ENCODE measurements around the gene PEX26.

DNA sequence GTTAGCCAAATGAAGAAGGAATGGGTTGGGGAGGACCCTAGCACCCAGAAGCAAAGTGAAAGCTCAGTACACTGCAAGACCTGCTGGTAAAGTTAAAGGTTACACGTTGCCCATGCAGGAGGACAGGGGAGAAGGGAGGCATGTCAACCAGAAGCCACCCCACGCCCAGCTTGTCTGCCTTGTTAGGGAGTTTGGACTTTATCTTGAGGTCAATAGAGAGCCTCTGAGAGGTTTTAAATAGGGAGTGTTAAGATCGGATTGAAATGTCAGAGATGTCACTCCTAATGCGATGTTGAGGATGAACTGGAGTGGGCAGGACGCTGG is 18.7 kb upstream of the PEX26 start:
- TF ChIP-seq, protein P1, sequence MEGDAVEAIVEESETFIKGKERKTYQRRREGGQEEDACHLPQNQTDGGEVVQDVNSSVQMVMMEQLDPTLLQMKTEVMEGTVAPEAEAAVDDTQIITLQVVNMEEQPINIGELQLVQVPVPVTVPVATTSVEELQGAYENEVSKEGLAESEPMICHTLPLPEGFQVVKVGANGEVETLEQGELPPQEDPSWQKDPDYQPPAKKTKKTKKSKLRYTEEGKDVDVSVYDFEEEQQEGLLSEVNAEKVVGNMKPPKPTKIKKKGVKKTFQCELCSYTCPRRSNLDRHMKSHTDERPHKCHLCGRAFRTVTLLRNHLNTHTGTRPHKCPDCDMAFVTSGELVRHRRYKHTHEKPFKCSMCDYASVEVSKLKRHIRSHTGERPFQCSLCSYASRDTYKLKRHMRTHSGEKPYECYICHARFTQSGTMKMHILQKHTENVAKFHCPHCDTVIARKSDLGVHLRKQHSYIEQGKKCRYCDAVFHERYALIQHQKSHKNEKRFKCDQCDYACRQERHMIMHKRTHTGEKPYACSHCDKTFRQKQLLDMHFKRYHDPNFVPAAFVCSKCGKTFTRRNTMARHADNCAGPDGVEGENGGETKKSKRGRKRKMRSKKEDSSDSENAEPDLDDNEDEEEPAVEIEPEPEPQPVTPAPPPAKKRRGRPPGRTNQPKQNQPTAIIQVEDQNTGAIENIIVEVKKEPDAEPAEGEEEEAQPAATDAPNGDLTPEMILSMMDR (IDR thresholded peaks at IDR 0.05; ENCODE audit: low read depth, low read length, missing input control): no peak
- TF ChIP-seq YY1 (IDR thresholded peaks at IDR 0.05) (no peak), RAD21 (IDR thresholded peaks at IDR 0.05) (no peak), JUND (IDR thresholded peaks at IDR 0.05) (no peak), TAF1 (conservative IDR thresholded peaks at IDR 0.05) (no peak)
- TF ChIP-seq, protein P2, sequence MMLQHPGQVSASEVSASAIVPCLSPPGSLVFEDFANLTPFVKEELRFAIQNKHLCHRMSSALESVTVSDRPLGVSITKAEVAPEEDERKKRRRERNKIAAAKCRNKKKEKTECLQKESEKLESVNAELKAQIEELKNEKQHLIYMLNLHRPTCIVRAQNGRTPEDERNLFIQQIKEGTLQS (IDR thresholded peaks at IDR 0.05): no peak
- TF ChIP-seq, protein P3, sequence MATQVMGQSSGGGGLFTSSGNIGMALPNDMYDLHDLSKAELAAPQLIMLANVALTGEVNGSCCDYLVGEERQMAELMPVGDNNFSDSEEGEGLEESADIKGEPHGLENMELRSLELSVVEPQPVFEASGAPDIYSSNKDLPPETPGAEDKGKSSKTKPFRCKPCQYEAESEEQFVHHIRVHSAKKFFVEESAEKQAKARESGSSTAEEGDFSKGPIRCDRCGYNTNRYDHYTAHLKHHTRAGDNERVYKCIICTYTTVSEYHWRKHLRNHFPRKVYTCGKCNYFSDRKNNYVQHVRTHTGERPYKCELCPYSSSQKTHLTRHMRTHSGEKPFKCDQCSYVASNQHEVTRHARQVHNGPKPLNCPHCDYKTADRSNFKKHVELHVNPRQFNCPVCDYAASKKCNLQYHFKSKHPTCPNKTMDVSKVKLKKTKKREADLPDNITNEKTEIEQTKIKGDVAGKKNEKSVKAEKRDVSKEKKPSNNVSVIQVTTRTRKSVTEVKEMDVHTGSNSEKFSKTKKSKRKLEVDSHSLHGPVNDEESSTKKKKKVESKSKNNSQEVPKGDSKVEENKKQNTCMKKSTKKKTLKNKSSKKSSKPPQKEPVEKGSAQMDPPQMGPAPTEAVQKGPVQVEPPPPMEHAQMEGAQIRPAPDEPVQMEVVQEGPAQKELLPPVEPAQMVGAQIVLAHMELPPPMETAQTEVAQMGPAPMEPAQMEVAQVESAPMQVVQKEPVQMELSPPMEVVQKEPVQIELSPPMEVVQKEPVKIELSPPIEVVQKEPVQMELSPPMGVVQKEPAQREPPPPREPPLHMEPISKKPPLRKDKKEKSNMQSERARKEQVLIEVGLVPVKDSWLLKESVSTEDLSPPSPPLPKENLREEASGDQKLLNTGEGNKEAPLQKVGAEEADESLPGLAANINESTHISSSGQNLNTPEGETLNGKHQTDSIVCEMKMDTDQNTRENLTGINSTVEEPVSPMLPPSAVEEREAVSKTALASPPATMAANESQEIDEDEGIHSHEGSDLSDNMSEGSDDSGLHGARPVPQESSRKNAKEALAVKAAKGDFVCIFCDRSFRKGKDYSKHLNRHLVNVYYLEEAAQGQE (IDR thresholded peaks at IDR 0.05): no peak

Measured in liver (tissue), 3 donors.